Adrenal gland (tissue), 12 donors: ENCODE data around the gene SBNO2. TPM values are rescaled to one million over a fixed set of nuclear protein-coding genes. Genes with fewer than 3 reads are reported as not detected.

Experiments used
- DNase-seq, 7 donors: peaks; one replicate each; pipeline ENCODE4 v3.0.0-alpha.2; 2019 to 2020
- H3K27ac ChIP-seq, 5 donors: fragments of 200-600 bp; sonication (generic) in 4 of 5; 1 replicate in 3 of 5; 2 replicates in 2 of 5; pipeline versions ENCODE4 v1.5.1 to v1.8.0; 2016 to 2020; ENCODE audit warnings: mild to moderate bottlenecking in 1 of 5
- H3K27me3 ChIP-seq: fragments of 200-600 bp; 2 replicates; pipeline ENCODE4 v1.8.0; 2021
- H3K36me3 ChIP-seq, 2 donors: fragments of 200-600 bp; replicated peaks in 1 of 2; 1 replicate in 1 of 2; 2 replicates in 1 of 2; pipeline versions ENCODE4 v1.5.1 to v1.8.0; 2018 to 2022
- H3K4me1 ChIP-seq, 2 donors: fragments of 200-600 bp; replicated peaks in 1 of 2; 1 replicate in 1 of 2; 2 replicates in 1 of 2; pipeline versions ENCODE4 v1.5.1 to v1.8.0; 2018 to 2021
- H3K4me3 ChIP-seq, 4 donors: fragments of 200-600 bp; sonication (generic) in 3 of 4; one replicate each; pipeline ENCODE4 v1.5.1; 2016 to 2018
- H3K9me3 ChIP-seq, 3 donors: fragments of 200-600 bp; sonication (generic) in 1 of 3; replicated peaks in 1 of 3; 1 replicate in 2 of 3; 2 replicates in 1 of 3; pipeline versions ENCODE4 v1.5.1 to v1.8.0; 2016 to 2021
- CTCF ChIP-seq, 6 experiments: fragments of 450-650 bp in 4 of 6; fragments of 200-600 bp in 2 of 6; sonication (generic) in 1 of 6; IDR thresholded peaks; 1 replicate in 5 of 6; 2 replicates in 1 of 6; pipeline versions ENCODE4 v1.5.1 to v1.8.0; 2016 to 2021; ENCODE audit warnings: antibody characterized with exemption in 6 of 6, mild to moderate bottlenecking in 2 of 6, moderate library complexity in 1 of 6
- POLR2A ChIP-seq, 2 donors: fragments of 450-650 bp; IDR thresholded peaks; one replicate each; pipeline ENCODE4 v1.6.1; 2017; ENCODE audit warnings: antibody characterized with exemption in 2 of 2, mild to moderate bottlenecking in 2 of 2, moderate library complexity in 1 of 2
- WGBS, 4 donors: extraction: QIAGEN DNeasy Blood & Tissue Kit in 2 of 4; methylation state at CpG; one replicate each; pipeline versions ENCODE4 v1.1.5 to v1.1.7; 2013 to 2017; 5-methylcytosine and 5-hydroxymethylcytosine counted together
- intact Hi-C, 2 donors: fragments of 100-400 bp; cut with DNase I; formaldehyde crosslinking; loops; one replicate each; pipeline versions ENCODE4 v1.14.1 to v1.15.0; 2022 to 2023
- polyA plus RNA-seq, 3 donors: library from polyadenylated mRNA; stranded (reverse); fragments of 200-250 nt in 2 of 3; fragments of 350-450 nt in 1 of 3; fragmentation: Illumina TruSeq in 1 of 3; extraction: RNeasy Lipid Tissue Mini Kit (QIAGEN cat#74804) in 1 of 3; gene quantifications; one replicate each; pipeline ENCODE4 v1.2.3, GENCODE V29; 2013 to 2014
- total RNA-seq, 9 donors: library from RNA; depleted of rRNA in 4 of 9; stranded (reverse); fragments of >200 nt in 4 of 9; fragments of 120-200 nt in 1 of 9; fragmentation: NEBNext Ultra II Directional in 1 of 9; extraction: Animal tissue kit (Norgen Biotek cat#: 25700) in 1 of 9; gene quantifications; one replicate each; pipeline versions ENCODE4 v1.1.0 to v1.2.4, GENCODE V29; 2013 to 2023
- donor health status: healthy with polysubstance abuse.
- donor health status: Bipolar disorder and iron deficiency.
- donor health status: DM: yes; HTN: yes; CAD: no.
- donor health status: DM: no; HTN: no; CAD: no.
- donor health status: DM: no; HTN: no; CAD: no.
- donor health status: DM: yes; HTN: yes; CAD: no.

SBNO2 gene
- total and polyA plus RNA-seq, 12 donors = 13.6 to 176 (median 74.7) TPM

GRCh38 chr19:1161716-1162115 lies 12.4 kb downstream of the SBNO2 start:
- peaks cover 0 to 5% of the 10 kb centered on the region in 2 donors for H3K36me3 ChIP-seq
- DNase-seq = peak; percentile 79 to 97 (median 92)
- TF ChIP-seq CTCF (IDR thresholded peaks at IDR 0.05) = no peak
- peak in 1 of 2 donors; percentile 50 for TF ChIP-seq POLR2A (IDR thresholded peaks at IDR 0.05)
- peaks cover 22 to 36% of the 10 kb centered on the region in 2 donors for H3K4me1 ChIP-seq
- no peaks in the 10 kb centered on the region for H3K27me3 ChIP-seq
- intact Hi-C loops = no loop called here
- WGBS, 4 donors = 30 to 33% (median 33%) methylated on average over 10 to 18 of the region's 18 CpGs; no CpG with 5 or more reads in 1 of the 4 donors
- H3K27ac ChIP-seq = peak overlapping the region in 4 of 5 donors; percentile 69 to 96 (median 84)
- H3K9me3 ChIP-seq = no peaks in the 10 kb centered on the region
- H3K4me3 ChIP-seq = no peak overlapping the region

GRCh38 chr19:1159864-1160595 lies 14.0 kb downstream of the SBNO2 start:
- no peaks in the 10 kb centered on the region for H3K27me3 ChIP-seq
- H3K4me3 ChIP-seq = no peak overlapping the region
- DNase-seq = no peak
- peak overlapping the region; percentile 11 to 96 (median 40) for H3K27ac ChIP-seq
- H3K9me3 ChIP-seq = no peaks in the 10 kb centered on the region
- intact Hi-C loops = no loop called here
- peaks cover 0 to 5% of the 10 kb centered on the region in 2 donors for H3K36me3 ChIP-seq
- 87 to 100% (median 95%) methylated on average over 2 to 31 of the region's 31 CpGs for WGBS, 4 donors
- peaks cover 27 to 44% of the 10 kb centered on the region in 2 donors for H3K4me1 ChIP-seq
- TF ChIP-seq CTCF (IDR thresholded peaks at IDR 0.05) (no peak), POLR2A (IDR thresholded peaks at IDR 0.05) (no peak)

GRCh38 chr19:1158885-1159448 lies 15.1 kb downstream of the SBNO2 start:
- 90 to 94% (median 91%) methylated on average over 16 to 32 of the region's 32 CpGs for WGBS, 4 donors
- Histone ChIP-seq H3K4me1 (peaks cover 35 to 53% of the 10 kb centered on the region in 2 donors), H3K27me3 (no peaks in the 10 kb centered on the region), H3K36me3 (peaks cover 0 to 8% of the 10 kb centered on the region in 2 donors), H3K4me3 (no peak overlapping the region), H3K9me3 (no peaks in the 10 kb centered on the region), H3K27ac (peak overlapping the region in 2 of 5 donors; percentile 38 to 99)
- intact Hi-C loops = no loop called here
- no peak for TF ChIP-seq CTCF (IDR thresholded peaks at IDR 0.05)
- no peak for TF ChIP-seq POLR2A (IDR thresholded peaks at IDR 0.05)
- no peak for DNase-seq

GRCh38 chr19:1157931-1158884 lies 15.9 kb downstream of the SBNO2 start:
- Histone ChIP-seq H3K27me3 (no peaks in the 10 kb centered on the region), H3K36me3 (peaks cover 0 to 13% of the 10 kb centered on the region in 2 donors), H3K27ac (peak overlapping the region in 2 of 5 donors; percentile 38 to 99), H3K4me1 (peaks cover 37 to 49% of the 10 kb centered on the region in 2 donors), H3K4me3 (no peak overlapping the region), H3K9me3 (no peaks in the 10 kb centered on the region)
- no peak for DNase-seq
- intact Hi-C loops = no loop called here
- WGBS, 4 donors = 88 to 95% (median 94%) methylated on average over 39 to 69 of the region's 69 CpGs
- no peak for TF ChIP-seq POLR2A (IDR thresholded peaks at IDR 0.05)
- no peak for TF ChIP-seq CTCF (IDR thresholded peaks at IDR 0.05)
